ENCODE results near the gene CSNK2A1. TPM values are rescaled to one million over a fixed set of nuclear protein-coding genes. Genes with fewer than 3 reads are reported as not detected.
"Not testable (repeated sequence)": the region's sequence is repeated elsewhere in the genome, so short reads cannot be mapped to it uniquely, and the experiment has no call there.

Gene CSNK2A1
- total RNA-seq, 2 donors from 2014 or later = 40.5 to 52.7 TPM

- no peaks in the 10 kb centered on the region for H3K4me1 ChIP-seq
- no peaks in the 10 kb centered on the region for H3K36me3 ChIP-seq (replicated peaks in 1 of 2; ENCODE audit: insufficient read depth in 1 of 2, low read depth in 2 of 2)
- 56 to 57% methylated on average over 3 of the region's 3 CpGs for WGBS, 2 donors
- H3K27ac ChIP-seq = no peak overlapping the region
- H3K9me3 ChIP-seq = no peaks in the 10 kb centered on the region
- H3K27me3 ChIP-seq = no peaks in the 10 kb centered on the region
- no peak for TF ChIP-seq POLR2A (IDR thresholded peaks at IDR 0.05)
- intact Hi-C loops (cut with DNase I) = no loop called here
- DNase-seq (no peak), ATAC-seq (no peak)
- H3K4me3 ChIP-seq = no peak overlapping the region
Observed at GRCh38 chr20:588476-588875, 44.9 kb upstream of the CSNK2A1 start.

GRCh38 chr20:584971-585301 is 41.3 kb upstream of the CSNK2A1 start:
- WGBS, 2 donors = 68 to 73% methylated on average over 7 of the region's 7 CpGs
- no peak for TF ChIP-seq CTCF (IDR thresholded peaks at IDR 0.05)
- no peak for TF ChIP-seq POLR2A (IDR thresholded peaks at IDR 0.05)
- H3K9me3 ChIP-seq = no peaks in the 10 kb centered on the region
- no peaks in the 10 kb centered on the region for H3K27me3 ChIP-seq
- DNase-seq (no peak), ATAC-seq (no peak)
- no peak overlapping the region for H3K27ac ChIP-seq
- intact Hi-C loops (cut with DNase I) = no loop called here
- no peaks in the 10 kb centered on the region for H3K4me1 ChIP-seq
- no peaks in the 10 kb centered on the region for H3K36me3 ChIP-seq (replicated peaks in 1 of 2; ENCODE audit: insufficient read depth in 1 of 2, low read depth in 2 of 2)
- no peak overlapping the region for H3K4me3 ChIP-seq

- 58 to 70% methylated on average over 8 of the region's 8 CpGs for WGBS, 2 donors
- no peaks in the 10 kb centered on the region for H3K36me3 ChIP-seq (replicated peaks in 1 of 2; ENCODE audit: insufficient read depth in 1 of 2, low read depth in 2 of 2)
- TF ChIP-seq CTCF (IDR thresholded peaks at IDR 0.05) (no peak), POLR2A (IDR thresholded peaks at IDR 0.05) (no peak)
- DNase-seq = no peak
- H3K4me3 ChIP-seq = no peak overlapping the region
- H3K27ac ChIP-seq = no peak overlapping the region
- no peaks in the 10 kb centered on the region for H3K9me3 ChIP-seq
- no peaks in the 10 kb centered on the region for H3K4me1 ChIP-seq
- H3K27me3 ChIP-seq = no peaks in the 10 kb centered on the region
- intact Hi-C loops (cut with DNase I) = no loop called here
- ATAC-seq = no peak
Observed at GRCh38 chr20:584161-584970, 40.8 kb upstream of the CSNK2A1 start.

- DNase-seq (no peak), ATAC-seq (no peak)
- intact Hi-C loops (cut with DNase I) = no loop called here
- H3K27ac ChIP-seq = no peak overlapping the region
- H3K4me1 ChIP-seq = no peaks in the 10 kb centered on the region
- no peaks in the 10 kb centered on the region for H3K27me3 ChIP-seq
- no peaks in the 10 kb centered on the region for H3K9me3 ChIP-seq
- no peak for TF ChIP-seq POLR2A (IDR thresholded peaks at IDR 0.05)
- TF ChIP-seq CTCF (IDR thresholded peaks at IDR 0.05) = no peak
- H3K4me3 ChIP-seq = no peak overlapping the region
- H3K36me3 ChIP-seq (replicated peaks in 1 of 2; ENCODE audit: insufficient read depth in 1 of 2, low read depth in 2 of 2) = no peaks in the 10 kb centered on the region
- WGBS, 2 donors = 55 to 59% methylated on average over 5 of the region's 5 CpGs
Observed at GRCh38 chr20:582204-582603, 38.6 kb upstream of the CSNK2A1 start.

- intact Hi-C loops (cut with DNase I) = loop anchor here (10.0 kb wide), 1 partner anchor 156 kb away; no protein-coding TSS in a partner anchor
- not testable (repeated sequence) for H3K9me3 ChIP-seq; H3K27me3 ChIP-seq; H3K4me3 ChIP-seq; H3K4me1 ChIP-seq; ATAC-seq; DNase-seq; H3K27ac ChIP-seq; H3K36me3 ChIP-seq (replicated peaks in 1 of 2; ENCODE audit: insufficient read depth in 1 of 2, low read depth in 2 of 2)
- WGBS, 2 donors = 77 to 86% methylated on average over 7 to 8 of the region's 8 CpGs
Observed at GRCh38 chr20:578940-579690, 35.5 kb upstream of the CSNK2A1 start.

All from body of pancreas (tissue), 4 donors.